ENCODE measurements around the gene FBXW9.
A peak's percentile ranks its signal among the peaks of the same experiment; 100 is the strongest.

Gene FBXW9

GRCh38 chr19:12669270-12670158, 26.9 kb downstream of the FBXW9 start:
- peak; percentile 67 for DNase-seq (ENCODE audit: low read depth)

GRCh38 chr19:12668932-12669269, 27.5 kb downstream of the FBXW9 start:
- no peak for DNase-seq (ENCODE audit: low read depth)
- TF ChIP-seq, protein P1, sequence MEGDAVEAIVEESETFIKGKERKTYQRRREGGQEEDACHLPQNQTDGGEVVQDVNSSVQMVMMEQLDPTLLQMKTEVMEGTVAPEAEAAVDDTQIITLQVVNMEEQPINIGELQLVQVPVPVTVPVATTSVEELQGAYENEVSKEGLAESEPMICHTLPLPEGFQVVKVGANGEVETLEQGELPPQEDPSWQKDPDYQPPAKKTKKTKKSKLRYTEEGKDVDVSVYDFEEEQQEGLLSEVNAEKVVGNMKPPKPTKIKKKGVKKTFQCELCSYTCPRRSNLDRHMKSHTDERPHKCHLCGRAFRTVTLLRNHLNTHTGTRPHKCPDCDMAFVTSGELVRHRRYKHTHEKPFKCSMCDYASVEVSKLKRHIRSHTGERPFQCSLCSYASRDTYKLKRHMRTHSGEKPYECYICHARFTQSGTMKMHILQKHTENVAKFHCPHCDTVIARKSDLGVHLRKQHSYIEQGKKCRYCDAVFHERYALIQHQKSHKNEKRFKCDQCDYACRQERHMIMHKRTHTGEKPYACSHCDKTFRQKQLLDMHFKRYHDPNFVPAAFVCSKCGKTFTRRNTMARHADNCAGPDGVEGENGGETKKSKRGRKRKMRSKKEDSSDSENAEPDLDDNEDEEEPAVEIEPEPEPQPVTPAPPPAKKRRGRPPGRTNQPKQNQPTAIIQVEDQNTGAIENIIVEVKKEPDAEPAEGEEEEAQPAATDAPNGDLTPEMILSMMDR (IDR thresholded peaks at IDR 0.05; ENCODE audit: low read depth, low read length, missing control alignments), result no peak
- peak overlapping the region; percentile 79 for H3K4me3 ChIP-seq (ENCODE audit: low read depth, low read length)

More at GRCh38 chr19:12669270-12670158, 26.9 kb downstream of the FBXW9 start:
- H3K4me3 ChIP-seq (ENCODE audit: low read depth, low read length), result peak overlapping the region; percentile 79
- TF ChIP-seq, protein P1 (IDR thresholded peaks at IDR 0.05; ENCODE audit: low read depth, low read length, missing control alignments), result no peak

DNA sequence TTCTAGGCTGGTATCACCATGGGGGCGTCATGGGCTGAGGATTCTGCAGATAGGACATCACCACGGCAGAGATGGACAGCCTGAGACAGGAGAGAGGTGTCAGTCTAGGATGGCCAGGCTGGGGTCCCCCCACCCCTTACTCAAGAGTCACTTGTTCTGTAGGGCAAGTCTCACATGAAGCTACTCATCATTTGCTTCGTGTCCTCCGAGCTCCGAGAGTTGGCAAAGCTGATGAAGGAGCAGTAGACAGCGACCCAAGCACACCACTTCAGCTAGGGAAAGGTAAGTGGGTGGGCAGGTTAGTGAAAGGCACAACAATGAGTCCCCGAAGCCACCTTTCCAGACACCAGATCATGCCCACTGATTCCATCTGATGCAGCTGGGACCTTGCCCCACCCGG, 28.1 kb downstream of the FBXW9 start:
- TF ChIP-seq, protein P1 (IDR thresholded peaks at IDR 0.05; ENCODE audit: low read depth, low read length, missing control alignments), result no peak
- DNase-seq (ENCODE audit: low read depth), result no peak
- H3K4me3 ChIP-seq (ENCODE audit: low read depth, low read length), result peak overlapping the region; percentile 79

GRCh38 chr19:12667731-12668302, 28.6 kb downstream of the FBXW9 start:
- no peak overlapping the region for H3K4me3 ChIP-seq (ENCODE audit: low read depth, low read length)
- no peak for DNase-seq (ENCODE audit: low read depth)

DNA sequence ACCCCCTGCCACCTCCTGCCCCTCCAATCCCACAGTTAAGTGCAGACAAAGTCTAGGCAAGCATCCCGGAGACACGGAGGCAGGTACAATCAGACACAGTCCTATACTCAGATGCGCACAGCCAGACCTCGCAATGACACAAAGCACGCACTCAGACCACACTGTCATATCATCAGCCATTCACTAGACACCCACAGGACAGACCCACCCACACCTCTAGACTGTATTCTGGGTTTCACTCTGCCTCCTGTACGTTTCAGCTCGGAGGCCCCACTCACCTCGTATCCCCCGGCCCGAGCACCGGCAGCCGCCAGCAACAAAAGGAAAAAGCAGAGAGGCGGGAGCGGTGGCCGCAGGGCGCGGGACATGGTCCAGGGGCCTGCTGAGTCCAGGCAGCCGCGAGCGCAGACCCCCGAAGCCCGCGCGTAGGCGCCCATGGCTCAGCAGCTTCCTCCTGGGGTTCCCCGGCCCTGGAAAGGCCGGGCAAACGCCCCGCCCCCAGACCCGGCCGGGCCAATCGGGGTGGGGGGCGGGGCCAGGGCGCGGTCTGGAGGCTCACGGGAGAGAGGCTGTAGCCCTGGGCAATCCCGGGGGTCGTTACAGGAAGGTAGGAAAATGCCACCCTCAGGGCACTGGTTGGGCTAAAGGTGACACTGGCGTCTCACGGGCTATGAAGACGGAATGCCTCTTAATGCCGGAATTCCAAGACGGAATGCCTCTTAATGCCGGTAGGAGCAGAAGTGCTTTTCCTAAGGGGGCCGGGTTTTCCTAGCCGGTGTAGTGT, 30.0 kb downstream of the FBXW9 start, which contains the start of the genes MAN2B1 and WDR83:
MAN2B1 (minus strand) TSS at position 478 of the 784 bp plus-strand sequence; CDS start at position 437, 41 bp downstream.
WDR83 (plus strand) TSS at position 543 of the 784 bp plus-strand sequence. CDS start 2,984 bp downstream, outside the sequence.
- H3K4me3 ChIP-seq (ENCODE audit: low read depth, low read length), result peak within 1 kb of the TSS; percentile 95
- TF ChIP-seq, protein P1 (IDR thresholded peaks at IDR 0.05; ENCODE audit: low read depth, low read length, missing control alignments), result no peak
- no peak for DNase-seq (ENCODE audit: low read depth)

More at GRCh38 chr19:12667731-12668302, 28.6 kb downstream of the FBXW9 start:
- TF ChIP-seq, protein P1 (IDR thresholded peaks at IDR 0.05; ENCODE audit: low read depth, low read length, missing control alignments), result no peak

DNA sequence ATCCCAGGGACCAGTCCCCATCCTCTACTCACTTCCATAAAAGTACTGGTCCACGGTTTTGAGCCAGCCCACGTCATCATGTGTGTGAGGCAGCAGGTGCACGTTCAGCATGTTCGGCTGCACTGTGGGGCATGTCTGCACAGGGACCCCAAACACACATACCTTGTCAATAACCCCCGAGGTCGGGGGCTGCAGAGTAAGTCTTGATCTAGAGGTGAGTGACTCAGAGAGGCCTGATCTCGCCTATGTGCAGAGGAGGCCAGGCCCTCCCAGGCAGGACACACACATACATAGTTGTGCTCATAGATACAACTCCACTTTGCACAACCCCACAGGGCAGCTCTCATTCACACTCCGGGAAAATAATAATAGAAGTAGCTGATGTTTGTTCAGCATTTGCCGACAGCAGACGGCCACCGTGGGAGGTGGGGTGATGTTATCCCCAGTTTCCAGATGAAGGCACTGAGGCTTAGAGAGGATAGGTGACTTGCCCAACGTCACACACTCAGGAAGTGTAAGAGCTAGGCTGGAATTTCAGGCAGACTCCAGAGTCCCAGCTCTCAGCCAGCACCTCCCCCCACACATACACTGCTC, 30.7 kb downstream of the FBXW9 start:
- TF ChIP-seq, protein P1 (IDR thresholded peaks at IDR 0.05; ENCODE audit: low read depth, low read length, missing control alignments), result no peak
- H3K4me3 ChIP-seq (ENCODE audit: low read depth, low read length), result peak overlapping the region; percentile 95
- no peak for DNase-seq (ENCODE audit: low read depth)
